Kidney (tissue), 14 donors: ENCODE data around the gene KCP. TPM values are rescaled to one million over a fixed set of nuclear protein-coding genes. Genes with fewer than 3 reads are reported as not detected.

Experiments
- DNase-seq, 5 donors: peaks; one replicate each; pipeline ENCODE4 v3.0.0-alpha.2; 2013 to 2020
- FAIRE-seq: peaks from 2 replicates; lab custom pipeline; 2012; peaks lifted over from hg19 to GRCh38; lab: Jason Lieb, UNC
- H3K27ac ChIP-seq, 2 donors: one replicate each; pipeline ENCODE4 v1.7.0; 2013; ENCODE audit warnings: low read depth in 2 of 2, low read length in 2 of 2, inconsistent platforms in 1 of 2
- H3K27me3 ChIP-seq: one replicate; pipeline ENCODE4 v1.7.1; 2013; ENCODE audit warnings: low read length, inconsistent platforms; ENCODE audit not compliant: control insufficient read depth, insufficient read depth
- H3K36me3 ChIP-seq, 3 donors: one replicate each; pipeline versions ENCODE4 v1.7.0 to v1.7.1; 2013; ENCODE audit warnings: low read length in 3 of 3, control low read depth in 1 of 3, inconsistent platforms in 1 of 3; ENCODE audit not compliant: insufficient read depth in 3 of 3, control insufficient read depth in 2 of 3
- H3K4me1 ChIP-seq, 3 donors: one replicate each; pipeline versions ENCODE4 v1.7.0 to v1.7.1; 2013; ENCODE audit warnings: low read length in 3 of 3, inconsistent platforms in 1 of 3, low read depth in 1 of 3; ENCODE audit not compliant: control insufficient read depth in 2 of 3, insufficient read depth in 2 of 3
- H3K4me3 ChIP-seq, 3 donors: one replicate each; pipeline versions ENCODE4 v1.7.0 to v1.8.1; 2013; ENCODE audit warnings: low read length in 3 of 3, control low read depth in 1 of 3, inconsistent platforms in 1 of 3
- H3K9ac ChIP-seq, 3 donors: one replicate each; pipeline versions ENCODE4 v1.7.0 to v1.7.1; 2013; ENCODE audit warnings: low read length in 3 of 3, control low read depth in 1 of 3, inconsistent platforms in 1 of 3
- H3K9me3 ChIP-seq, 3 donors: one replicate each; pipeline versions ENCODE4 v1.7.0 to v1.7.1; 2013; ENCODE audit warnings: low read length in 3 of 3, control low read depth in 1 of 3, inconsistent platforms in 1 of 3; ENCODE audit not compliant: control insufficient read depth in 2 of 3, insufficient read depth in 1 of 3
- CTCF ChIP-seq: IDR thresholded peaks from 3 replicates; pipeline ENCODE4 v1.5.1; 2012; ENCODE audit warnings: mild to moderate bottlenecking, moderate library complexity, borderline replicate concordance; ENCODE audit not compliant: insufficient read depth; ENCODE audit errors: extremely low read depth
- intact Hi-C: fragments of 100-400 bp; cut with DNase I; formaldehyde crosslinking; loops from one replicate; pipeline ENCODE4 v1.11.1; 2022
- polyA plus RNA-seq: library from polyadenylated mRNA; stranded (reverse); fragments of 350-450 nt; fragmentation: Illumina TruSeq; extraction: RNeasy Lipid Tissue Mini Kit (QIAGEN cat#74804); gene quantifications from one replicate; pipeline ENCODE4 v1.2.3, GENCODE V29; 2014; ENCODE audit warnings: low read depth, low replicate concordance; ENCODE audit not compliant: insufficient read depth
- total RNA-seq: library from RNA; stranded (reverse); fragmentation: NEBNext Ultra II Directional; extraction: Animal tissue kit (Norgen Biotek cat#: 25700); gene quantifications from one replicate; pipeline ENCODE4 v1.2.1, GENCODE V29; 2021
- donor health status: control.
- donor health status: control.
- donor health status: control.
- donor health status: control.
- donor health status: control.
- donor health status: DM: yes; HTN: yes; CAD: no.
- donor health status: Normal renal cell carcinoma (clear cell type).

The KCP gene
- total and polyA plus RNA-seq, 2 donors from 2014 or later = 7.7 to 44.6 TPM

DNA sequence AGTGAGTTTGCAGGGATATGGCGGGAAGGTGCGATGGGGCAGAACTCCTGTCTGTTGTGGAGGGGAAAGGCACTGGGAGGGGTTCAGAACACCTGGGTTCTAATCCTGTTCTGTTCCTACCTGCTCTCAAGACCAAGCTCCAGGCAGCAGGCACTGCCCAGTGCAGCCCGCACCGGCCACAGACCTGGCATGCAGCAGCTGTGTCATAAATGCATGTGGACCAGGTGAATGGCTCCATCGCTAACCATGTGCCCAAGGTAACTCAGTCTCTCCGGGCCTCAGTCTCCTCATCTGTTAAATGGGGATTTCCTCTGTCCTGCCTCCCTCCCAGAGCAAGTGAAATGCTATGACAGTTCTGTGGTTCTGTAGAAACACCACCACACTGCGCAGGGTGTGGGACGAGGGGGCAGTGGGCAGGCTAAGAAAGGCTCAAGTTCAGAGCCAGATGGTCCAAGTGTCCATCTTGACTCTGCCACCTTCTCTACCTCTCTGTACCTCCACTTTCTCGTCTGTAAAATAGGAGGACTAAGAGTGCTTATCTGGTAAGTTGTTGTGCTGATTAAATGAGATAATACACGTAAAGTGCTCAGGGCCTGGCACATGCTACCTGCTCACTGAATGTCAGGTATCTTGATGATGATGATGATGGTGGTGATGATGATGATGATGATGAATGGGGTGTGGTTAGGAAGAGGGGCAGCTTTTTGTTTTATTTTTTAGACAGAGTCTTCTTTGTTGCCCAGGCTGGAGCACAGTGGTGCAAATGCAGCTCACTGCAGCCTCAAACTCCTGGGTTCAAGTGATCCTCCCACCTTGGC lies 24.9 kb downstream of the KCP start:
- H3K36me3 ChIP-seq = no peaks in the 10 kb centered on the region
- H3K9me3 ChIP-seq = peaks cover 0 to 3% (median 0%) of the 10 kb centered on the region in 3 donors
- H3K27me3 ChIP-seq = no peaks in the 10 kb centered on the region
- no peak overlapping the region for H3K4me3 ChIP-seq
- no peaks in the 10 kb centered on the region for H3K4me1 ChIP-seq
- peak in 1 of 5 donors; percentile 35 for DNase-seq
- no peak for TF ChIP-seq CTCF
- FAIRE-seq = no peak
- H3K27ac ChIP-seq = no peak overlapping the region
- no peak overlapping the region for H3K9ac ChIP-seq
- intact Hi-C loops = no loop called here

GRCh38 chr7:128884561-128885369 lies 25.7 kb downstream of the KCP start:
- no peak for TF ChIP-seq CTCF
- Histone ChIP-seq H3K9ac (no peak overlapping the region), H3K4me1 (no peaks in the 10 kb centered on the region), H3K9me3 (peaks cover 0 to 3% (median 0%) of the 10 kb centered on the region in 3 donors), H3K27me3 (no peaks in the 10 kb centered on the region), H3K27ac (no peak overlapping the region), H3K4me3 (no peak overlapping the region), H3K36me3 (no peaks in the 10 kb centered on the region)
- peak in 2 of 5 donors; percentile 45 to 69 for DNase-seq
- FAIRE-seq = no peak
- intact Hi-C loops = no loop called here

GRCh38 chr7:128883622-128884448 lies 26.7 kb downstream of the KCP start:
- no peak overlapping the region for H3K4me3 ChIP-seq

More at GRCh38 chr7:128883622-128884448, 26.7 kb downstream of the KCP start:
- Histone ChIP-seq H3K9ac (no peak overlapping the region), H3K27me3 (no peaks in the 10 kb centered on the region), H3K9me3 (peaks cover 0 to 3% (median 0%) of the 10 kb centered on the region in 3 donors), H3K4me1 (no peaks in the 10 kb centered on the region), H3K36me3 (no peaks in the 10 kb centered on the region), H3K27ac (no peak overlapping the region)
- no peak for FAIRE-seq
- intact Hi-C loops = no loop called here
- TF ChIP-seq CTCF = peak; percentile 96
- DNase-seq = peak; percentile 85 to 91 (median 87)
